GM18526 (cell line): ENCODE data around the gene TLR10.

Experiments
- POLR2A ChIP-seq: IDR thresholded peaks from 3 replicates; pipeline ENCODE4 v1.6.1; 2011; ENCODE audit not compliant: insufficient read length; ENCODE audit errors: extremely low read depth

Gene TLR10

GRCh38 chr4:38751341-38752010, 31.3 kb downstream of the TLR10 start:
- TF ChIP-seq POLR2A, result no peak

- no peak for TF ChIP-seq POLR2A
Measured at GRCh38 chr4:38749336-38749735, 33.5 kb downstream of the TLR10 start.

DNA sequence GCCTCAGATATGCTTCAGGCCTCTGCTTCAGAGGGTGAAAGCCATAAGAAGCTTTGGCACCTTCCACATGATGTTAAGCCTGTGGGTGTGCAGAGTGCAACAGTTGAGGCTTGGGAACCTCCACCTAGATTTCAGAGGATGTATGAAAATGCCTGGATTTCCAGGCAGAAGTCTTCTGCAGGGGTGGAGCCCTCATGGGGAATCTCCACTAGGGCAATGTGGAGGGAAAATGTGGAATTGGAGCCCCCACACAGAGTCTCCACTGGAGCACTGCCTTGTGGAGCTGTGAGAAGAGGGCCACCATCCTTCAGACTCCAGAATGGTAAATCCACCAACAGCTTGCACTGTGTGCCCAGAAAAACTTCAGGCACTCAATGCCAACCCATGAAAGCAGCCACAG, 35.2 kb downstream of the TLR10 start:
- TF ChIP-seq POLR2A, result no peak

- no peak for TF ChIP-seq POLR2A
Measured at GRCh38 chr4:38745881-38746280, 36.9 kb downstream of the TLR10 start.

- no peak for TF ChIP-seq POLR2A
Measured at GRCh38 chr4:38743866-38744265, 38.9 kb downstream of the TLR10 start.

- no peak for TF ChIP-seq POLR2A
Measured at GRCh38 chr4:38740303-38740702, 42.5 kb downstream of the TLR10 start.

DNA sequence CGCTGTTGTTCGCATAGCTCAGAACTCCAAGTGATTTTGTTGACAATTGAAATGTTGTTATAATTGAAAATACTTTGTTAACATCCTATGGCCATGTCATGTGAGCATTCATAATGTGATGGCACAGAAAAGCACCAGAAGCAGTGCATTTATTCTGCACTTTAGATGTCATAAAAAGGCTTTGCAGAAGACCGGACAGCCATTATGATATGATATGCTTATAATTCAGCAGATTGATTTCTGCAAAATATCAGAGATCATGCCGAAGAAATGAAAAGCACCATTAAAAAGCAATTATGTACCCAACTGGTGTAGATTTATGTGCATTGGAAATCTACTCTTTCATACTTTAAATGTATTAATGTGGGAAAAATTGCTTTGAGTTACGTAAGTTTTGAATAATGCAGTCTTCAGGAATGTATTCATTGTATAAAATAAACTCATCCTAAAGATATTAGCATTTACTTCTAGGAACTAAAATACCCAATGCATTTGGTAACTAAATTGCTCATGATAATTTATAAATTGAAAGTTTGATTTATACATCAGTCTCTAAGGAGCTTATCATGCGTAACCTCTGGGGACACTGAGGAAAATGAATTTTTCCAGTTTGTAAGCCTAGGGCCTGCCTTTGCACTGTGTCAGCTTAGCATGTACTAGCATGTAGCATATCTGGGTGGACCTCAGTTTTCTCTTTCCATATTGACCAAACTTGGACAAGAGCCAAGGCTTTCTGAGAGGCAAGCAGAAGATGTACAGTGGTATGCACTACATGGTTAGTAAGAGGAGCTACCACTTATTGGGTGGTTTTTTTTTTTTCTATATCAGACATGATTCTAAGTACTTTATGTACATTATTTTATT, 43.6 kb downstream of the TLR10 start:
- TF ChIP-seq POLR2A, result no peak

DNA sequence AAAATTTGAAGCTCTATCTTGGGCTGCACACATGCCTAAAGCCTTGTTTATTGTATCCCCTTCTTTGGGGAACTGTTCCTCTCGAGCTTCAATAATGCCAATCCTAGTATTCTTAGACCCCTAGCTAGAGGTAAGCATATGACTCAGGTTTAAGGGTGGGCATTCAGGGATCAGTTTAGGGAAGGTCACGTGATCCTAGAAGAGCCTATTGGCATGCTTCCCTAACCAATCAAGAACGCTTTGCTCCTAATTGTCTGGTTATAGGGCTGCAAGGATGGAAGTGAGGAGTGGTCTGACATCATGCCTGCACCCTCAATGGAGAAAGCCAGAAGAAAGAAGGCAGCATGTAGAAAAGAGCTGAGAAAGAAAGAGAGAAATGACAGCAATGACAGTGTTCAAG, 46.9 kb downstream of the TLR10 start:
- TF ChIP-seq POLR2A, result no peak

DNA sequence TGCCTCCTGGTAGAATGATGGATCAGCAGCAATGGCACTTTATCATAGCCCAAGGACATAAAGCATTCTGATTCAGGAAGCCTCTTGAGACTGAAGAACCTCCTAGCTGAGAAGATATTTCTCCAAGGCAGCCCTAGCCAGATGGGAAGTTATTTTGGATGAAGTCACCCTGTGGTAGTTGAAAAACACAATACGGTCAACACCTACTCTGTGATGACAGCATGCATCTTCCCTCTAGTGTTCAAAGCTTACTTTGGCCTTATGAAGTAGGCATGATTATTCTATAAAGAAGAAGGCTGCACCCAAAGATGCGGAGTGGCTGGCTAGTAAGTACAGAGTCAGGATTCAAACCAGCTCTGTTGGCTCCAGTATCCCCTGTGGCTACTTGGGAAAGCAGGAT, 47.9 kb downstream of the TLR10 start:
- TF ChIP-seq POLR2A, result no peak

DNA sequence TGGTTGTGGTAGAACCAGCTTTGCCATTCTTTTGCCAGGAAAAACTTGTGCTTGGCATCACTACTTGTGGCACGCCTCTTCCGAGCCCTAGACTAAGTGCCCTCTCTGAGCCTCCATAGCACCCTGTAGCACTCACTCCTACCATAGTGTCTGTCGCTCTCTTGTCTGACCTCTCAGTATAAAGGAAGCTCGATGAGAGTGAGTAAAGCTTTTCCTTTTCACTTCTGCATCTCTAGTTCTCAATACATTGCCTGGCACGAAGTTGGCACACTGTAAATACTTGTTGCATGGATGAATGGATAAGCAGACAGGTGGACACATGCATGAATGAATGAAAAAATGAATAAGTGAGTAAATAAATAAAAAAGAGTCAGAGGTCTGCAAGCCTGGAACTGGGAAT, 48.3 kb downstream of the TLR10 start:
- no peak for TF ChIP-seq POLR2A

DNA sequence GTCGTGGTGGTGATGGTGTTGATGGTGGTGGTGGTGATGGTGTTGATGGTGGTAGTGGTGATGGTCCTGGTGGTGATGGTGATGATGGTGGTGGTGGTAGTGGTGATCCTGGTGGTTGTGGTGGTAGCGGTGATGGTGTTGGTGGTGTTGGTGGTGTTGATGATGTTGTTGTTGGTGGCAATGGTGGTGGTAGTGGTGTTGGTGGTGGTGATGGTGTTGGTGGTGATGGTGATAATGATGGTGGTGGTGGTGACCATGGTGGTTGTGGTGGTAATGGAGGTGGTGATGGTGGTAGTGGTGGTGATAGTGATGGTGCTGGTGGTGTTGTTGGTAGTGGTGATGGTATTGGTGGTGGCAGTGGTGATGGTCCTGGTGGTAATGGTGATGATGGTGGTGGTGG, 49.1 kb downstream of the TLR10 start:
- no peak for TF ChIP-seq POLR2A

DNA sequence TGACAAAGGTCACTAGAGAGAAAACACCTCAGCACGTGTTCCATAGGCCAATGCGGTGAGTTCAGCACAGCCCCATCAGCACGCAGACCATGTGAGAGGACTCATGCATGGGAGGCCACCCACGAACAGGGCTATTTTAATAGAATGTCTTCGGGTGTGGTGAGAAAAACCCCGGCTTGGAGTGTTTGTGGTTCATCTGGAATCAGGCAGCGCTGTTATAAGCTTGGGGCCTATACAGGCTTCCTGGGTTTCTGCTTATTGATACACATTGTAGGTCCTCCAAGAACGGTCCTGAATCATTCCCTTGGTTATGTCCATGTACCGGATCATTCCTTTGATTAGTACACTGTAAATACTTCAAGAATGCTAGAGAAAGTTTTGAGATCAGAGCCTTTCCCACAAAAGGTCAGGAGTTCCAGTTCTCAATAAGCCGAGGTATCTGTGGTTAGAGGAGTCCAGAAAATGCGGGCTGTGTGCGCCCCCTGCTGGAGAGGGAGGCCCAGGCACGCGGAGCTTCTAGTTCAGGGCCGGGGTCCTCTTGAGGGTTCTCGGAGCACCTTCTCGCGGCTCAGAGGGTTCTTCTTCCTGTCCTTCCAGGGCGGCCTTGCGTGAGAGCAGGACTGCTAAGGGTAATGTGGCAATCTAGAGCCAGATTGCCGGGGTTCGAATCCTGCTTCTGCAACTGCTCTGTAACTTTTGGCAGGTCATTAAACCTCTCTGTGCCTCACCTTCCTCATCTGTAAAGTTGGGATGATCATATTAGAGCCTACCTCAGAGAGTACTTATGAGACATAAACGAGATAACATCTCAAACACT, 51.8 kb downstream of the TLR10 start:
- TF ChIP-seq POLR2A, result no peak

- no peak for TF ChIP-seq POLR2A
Measured at GRCh38 chr4:38730493-38730829, 52.3 kb downstream of the TLR10 start.

DNA sequence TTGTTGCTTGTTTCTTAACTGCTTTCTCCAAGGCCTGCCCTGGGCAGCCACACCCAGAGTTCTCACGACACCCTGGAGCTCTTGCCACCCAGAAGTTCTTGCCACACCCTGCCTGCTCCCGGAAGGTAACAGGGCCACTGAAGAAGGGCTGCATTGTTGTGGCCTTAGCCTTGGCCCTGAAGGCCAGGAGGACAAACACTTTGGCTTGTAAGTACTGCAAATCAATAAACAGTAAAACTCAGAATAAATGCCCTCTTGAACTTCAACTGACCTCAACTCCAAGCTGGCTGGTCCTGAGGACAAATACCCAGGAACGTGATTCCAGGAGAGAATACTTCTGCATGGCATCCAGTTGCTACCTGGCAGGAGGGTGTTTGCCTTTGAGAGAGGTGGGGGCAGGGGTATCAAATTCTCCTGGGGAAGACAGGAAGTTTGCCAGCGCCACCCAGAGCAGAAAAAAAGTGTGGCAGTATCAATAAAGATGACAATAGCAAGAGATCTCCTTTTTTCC, 54.1 kb downstream of the TLR10 start:
- TF ChIP-seq POLR2A, result no peak

GRCh38 chr4:38724475-38724808, 58.3 kb downstream of the TLR10 start:
- TF ChIP-seq POLR2A, result no peak
